ENCODE measurements around the gene LYPD8.
"Not testable (repeated sequence)": the region's sequence is repeated elsewhere in the genome, so short reads cannot be mapped to it uniquely, and the experiment has no call there.

The LYPD8 gene, protein sequence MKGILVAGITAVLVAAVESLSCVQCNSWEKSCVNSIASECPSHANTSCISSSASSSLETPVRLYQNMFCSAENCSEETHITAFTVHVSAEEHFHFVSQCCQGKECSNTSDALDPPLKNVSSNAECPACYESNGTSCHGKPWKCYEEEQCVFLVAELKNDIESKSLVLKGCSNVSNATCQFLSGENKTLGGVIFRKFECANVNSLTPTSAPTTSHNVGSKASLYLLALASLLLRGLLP

GRCh38 chr1:248755517-248755916, at the start of gene LYPD8:
TSS of gene LYPD8 (minus strand) at chr1:248755759. CDS start at chr1:248751081, 4,678 bp downstream.
- no peak for DNase-seq

- no peak for DNase-seq
Observed at GRCh38 chr1:248804771-248805681, 49.5 kb upstream of the LYPD8 start.

DNA sequence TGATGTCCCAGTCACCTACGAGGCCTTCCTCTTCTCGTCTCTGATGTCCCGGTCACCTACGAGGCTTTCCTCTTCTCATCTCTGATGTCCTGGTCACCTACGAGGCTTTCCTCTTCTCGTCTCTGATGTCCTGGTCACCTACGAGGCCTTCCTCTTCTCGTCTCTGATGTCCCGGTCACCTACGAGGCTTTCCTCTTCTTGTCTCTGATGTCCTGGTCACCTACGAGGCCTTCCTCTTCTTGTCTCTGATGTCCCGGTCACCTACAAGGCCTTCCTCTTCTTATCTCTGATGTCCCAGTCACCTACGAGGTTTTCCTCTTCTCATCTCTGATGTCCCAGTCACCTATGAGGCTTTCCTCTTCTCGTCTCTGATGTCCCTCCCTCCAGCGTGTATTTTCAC, 47.9 kb upstream of the LYPD8 start:
- not testable (repeated sequence) for DNase-seq

DNA sequence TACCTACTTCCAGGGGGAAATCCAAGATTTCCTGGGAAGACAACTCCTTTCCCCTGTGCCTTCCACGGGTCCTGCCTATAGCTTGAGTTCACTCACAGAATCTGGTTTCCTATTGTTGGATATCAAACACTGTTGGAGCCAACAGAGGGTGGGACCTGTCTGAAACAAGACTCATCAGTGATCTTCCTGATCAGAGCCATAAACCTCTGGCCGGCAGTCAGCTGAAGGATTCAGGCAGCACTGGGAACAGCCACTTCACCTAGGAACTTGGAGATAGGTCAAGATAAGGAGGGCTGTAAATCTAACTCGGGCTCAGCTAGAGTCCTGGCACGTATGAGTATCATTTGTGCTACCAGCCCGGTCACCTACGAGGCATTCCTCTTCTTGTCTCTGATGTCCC, 46.9 kb upstream of the LYPD8 start:
- no peak for DNase-seq

- DNase-seq: no peak
Observed at GRCh38 chr1:248800459-248800858, 44.9 kb upstream of the LYPD8 start.

DNA sequence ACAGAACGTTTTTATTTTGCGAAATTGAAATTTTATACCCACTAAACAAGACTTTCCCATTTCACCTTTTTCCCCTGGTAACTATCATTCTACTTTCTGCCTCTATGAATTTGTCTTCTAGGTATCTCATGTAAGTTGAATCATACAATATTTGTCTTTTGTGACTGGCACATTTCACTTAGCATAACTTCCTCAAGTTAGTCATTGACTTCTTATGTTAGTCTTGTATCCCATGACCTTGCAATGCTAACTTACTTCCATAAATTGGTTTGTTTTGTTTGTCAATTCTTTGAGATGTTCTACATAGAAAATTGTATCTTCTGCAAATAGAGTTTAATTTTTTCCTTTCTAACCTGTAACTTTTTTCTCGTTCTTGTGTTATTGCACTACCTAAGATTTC, 43.2 kb upstream of the LYPD8 start:
- no peak for DNase-seq

- not testable (repeated sequence) for DNase-seq
Observed at GRCh38 chr1:248794663-248795062, 39.1 kb upstream of the LYPD8 start.

DNA sequence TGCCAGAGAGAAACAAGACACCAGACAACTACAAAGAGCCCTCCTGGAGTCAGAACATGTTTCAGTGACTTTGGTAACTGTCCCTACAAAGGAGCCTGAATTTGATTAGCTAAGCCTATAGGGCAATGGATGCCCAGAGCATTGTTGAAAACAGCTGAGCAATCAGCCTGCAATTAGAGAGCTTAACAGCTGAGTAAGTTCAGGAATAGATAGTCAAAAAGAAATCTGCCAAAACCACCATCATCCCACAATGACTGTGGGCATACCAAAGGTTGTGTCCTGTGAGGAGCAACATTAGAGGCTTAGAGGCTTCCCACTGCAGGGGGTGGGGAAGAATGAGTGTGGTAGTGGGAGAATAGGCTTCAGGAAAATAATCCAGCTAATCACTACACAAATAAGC, 38.0 kb upstream of the LYPD8 start:
- DNase-seq: peak; percentile 15

- no peak for DNase-seq
Observed at GRCh38 chr1:248792342-248792741, 36.8 kb upstream of the LYPD8 start.

GRCh38 chr1:248791010-248791409, 35.5 kb upstream of the LYPD8 start:
- no peak for DNase-seq

GRCh38 chr1:248790456-248790855, 34.9 kb upstream of the LYPD8 start:
- no peak for DNase-seq

DNA sequence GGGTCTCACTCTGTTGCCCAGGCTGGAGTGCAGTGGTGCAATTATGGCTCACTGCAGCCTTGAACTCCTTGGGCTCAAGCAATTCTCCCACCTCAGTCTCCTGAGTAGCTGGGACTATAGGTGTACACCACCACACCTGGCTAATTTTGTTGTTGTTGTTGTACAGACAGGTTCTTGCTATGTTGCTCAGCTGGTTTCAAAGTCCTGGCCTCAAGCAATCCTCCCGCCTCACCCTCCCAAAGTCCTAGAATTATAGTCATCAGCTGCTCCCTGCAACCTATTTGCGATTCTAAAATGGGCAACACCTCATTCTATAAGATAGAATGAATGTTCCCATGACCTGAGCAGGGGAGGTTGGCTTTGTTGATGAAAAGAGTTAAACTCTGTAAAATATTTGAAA, 33.8 kb upstream of the LYPD8 start:
- not testable (repeated sequence) for DNase-seq

DNA sequence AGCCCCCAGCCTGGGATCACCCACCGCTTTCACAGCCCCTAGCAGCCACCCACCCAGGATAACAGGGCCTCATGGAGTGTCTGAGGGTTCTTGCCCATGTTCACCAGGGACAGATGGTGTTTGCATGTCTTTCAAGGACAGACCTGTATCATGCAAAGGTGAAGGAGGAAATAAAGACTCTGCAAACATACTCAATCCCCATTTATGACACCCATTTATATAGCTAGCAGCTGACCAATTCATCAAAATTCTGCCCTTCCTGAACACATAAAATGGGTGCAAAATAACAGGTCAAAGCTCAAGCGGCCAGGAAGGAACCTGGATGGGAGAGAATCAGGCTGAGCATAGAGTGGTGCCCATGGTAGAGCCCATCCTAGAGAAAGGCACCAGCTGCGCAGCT, 32.8 kb upstream of the LYPD8 start:
- no peak for DNase-seq

- no peak for DNase-seq
Observed at GRCh38 chr1:248787430-248787829, 31.9 kb upstream of the LYPD8 start.

DNA sequence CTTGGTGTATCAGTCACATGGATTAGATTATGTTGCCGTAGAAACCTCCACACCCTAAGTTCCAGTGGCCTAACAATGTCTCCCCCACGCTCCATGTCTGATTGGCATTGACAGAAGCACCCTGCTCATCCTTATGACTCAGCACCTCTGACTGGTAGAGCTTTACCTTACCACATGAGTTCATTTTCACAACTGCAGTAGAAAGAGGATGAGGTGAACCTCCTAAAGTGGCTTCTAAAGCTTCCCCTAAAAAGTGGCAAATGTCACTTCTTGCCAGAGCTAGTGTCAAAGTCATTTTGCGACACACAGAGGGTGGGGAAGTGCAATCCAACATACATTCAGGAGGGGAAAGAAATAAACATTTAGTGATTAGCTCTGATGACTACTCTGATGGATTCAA, 30.6 kb upstream of the LYPD8 start:
- DNase-seq: no peak

GRCh38 chr1:248783367-248783766, 27.8 kb upstream of the LYPD8 start:
- no peak for DNase-seq

DNA sequence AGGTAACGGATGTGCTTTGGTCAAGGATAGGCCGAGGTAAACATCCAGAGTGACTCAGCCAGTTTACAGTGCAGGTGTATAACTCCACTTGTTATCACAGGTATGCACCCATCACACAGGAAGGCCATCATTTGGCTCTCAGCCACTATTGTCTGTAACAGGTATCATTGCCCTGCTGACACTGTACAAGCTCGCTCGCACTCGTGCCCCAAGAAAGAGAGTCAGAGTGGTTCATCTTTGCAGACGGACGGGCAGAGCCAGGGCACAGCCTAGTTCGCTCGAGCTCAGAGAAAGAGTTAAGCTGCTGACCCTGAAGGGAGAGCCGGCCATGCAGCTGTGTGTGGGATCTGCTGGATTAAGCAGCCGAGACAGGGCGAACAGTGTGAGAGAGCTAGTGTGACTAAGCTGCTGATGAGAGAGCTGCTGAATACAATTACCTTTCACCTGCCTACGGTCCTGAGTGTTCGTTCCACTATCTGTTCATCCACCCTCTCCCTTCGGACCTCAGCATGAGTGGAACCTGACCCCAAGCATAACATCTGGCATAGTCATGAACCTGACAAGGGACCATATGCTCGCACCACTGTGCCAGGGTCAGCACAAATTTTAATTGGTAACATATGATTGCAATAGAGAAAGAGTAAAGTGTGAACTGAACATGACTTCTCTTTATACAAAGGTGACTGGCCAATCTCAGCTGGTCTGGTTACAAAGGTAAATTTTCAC, 27.0 kb upstream of the LYPD8 start:
- DNase-seq: no peak

- no peak for DNase-seq
Observed at GRCh38 chr1:248779350-248779749, 23.8 kb upstream of the LYPD8 start.

DNA sequence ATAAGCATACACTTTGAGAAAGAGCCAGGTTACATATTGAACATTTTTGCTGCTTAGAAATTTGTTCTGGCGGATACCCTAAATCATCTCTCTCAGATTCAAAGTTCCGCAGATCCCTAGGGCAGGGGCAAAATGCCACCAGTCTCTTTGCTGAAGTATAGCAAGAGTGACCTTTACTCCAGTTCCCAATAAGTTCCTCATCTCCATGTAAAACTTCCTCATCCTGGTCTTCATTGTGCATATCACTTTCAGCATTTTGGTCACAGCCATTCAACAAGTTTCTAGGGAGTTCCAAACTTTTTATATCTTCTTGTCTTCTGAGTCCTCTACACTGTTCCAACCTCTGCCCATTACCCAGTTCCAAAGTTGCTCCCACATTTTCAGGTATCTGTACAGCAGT, 23.3 kb upstream of the LYPD8 start:
- DNase-seq: no peak

GRCh38 chr1:248776991-248777390, 21.4 kb upstream of the LYPD8 start:
- DNase-seq: no peak

DNA sequence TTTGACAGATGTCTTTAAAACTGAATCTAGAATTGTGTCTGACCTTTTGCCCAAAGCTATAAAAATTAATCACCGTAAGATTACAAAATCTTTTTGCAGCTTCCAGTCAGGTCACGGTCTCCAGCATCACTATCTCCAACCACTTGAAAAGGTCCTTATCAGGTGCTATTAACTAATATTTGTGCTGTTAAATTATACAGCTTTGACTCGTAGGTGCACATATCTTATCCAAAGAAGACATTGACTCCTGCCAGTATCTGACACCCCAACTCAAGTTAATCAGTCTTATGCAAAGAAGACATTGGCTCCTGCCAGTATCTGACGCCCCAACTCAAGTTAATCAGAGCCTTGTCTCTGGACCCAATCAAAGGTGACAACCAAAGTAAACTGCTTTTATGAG, 19.9 kb upstream of the LYPD8 start:
- no peak for DNase-seq

DNA sequence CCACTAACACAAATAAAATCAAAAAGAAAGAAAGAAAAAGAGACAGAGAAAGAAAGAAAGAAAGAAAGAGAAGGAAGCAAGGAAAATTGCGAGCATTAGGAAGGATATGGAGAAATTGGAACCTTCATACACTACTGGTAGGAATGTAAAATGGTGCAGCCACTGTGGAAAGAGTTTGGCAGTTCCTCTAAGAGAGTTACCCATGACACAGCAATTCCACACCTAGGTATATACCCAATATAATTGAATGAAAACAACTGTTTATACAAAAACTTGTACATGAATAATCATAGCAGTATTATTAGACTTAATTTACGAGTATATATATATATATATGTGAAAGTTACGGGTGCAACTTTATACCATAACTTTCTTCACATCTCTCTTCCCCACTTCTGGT, 4.1 kb upstream of the LYPD8 start:
- no peak for DNase-seq

GRCh38 chr1:248758352-248758751, 2.8 kb upstream of the LYPD8 start:
- no peak for DNase-seq

GRCh38 chr1:248757784-248758195, 2.2 kb upstream of the LYPD8 start:
- DNase-seq: no peak
